HG02870 (cell line): ENCODE measurements around the gene ADAP1.
"Not testable (repeated sequence)": the region's sequence is repeated elsewhere in the genome, so short reads cannot be mapped to it uniquely, and the experiment has no call there.

ENCODE experiments used
- ATAC-seq: cut with Tn5 transposase; IDR thresholded peaks from one replicate; pipeline ENCODE4 v1.9.1; 2021; ENCODE audit warnings: mild to moderate bottlenecking, moderate library complexity; ENCODE audit not compliant: unreplicated experiment

ADAP1 gene

GRCh38 chr7:960269-960871 lies 5.9 kb upstream of the ADAP1 start:
- ATAC-seq: no peak

- ATAC-seq: not testable (repeated sequence)
Measured at GRCh38 chr7:959740-960139, 5.3 kb upstream of the ADAP1 start.

GRCh38 chr7:959271-959670 lies 4.8 kb upstream of the ADAP1 start:
- no peak for ATAC-seq

GRCh38 chr7:958221-959200 lies 4.0 kb upstream of the ADAP1 start:
- ATAC-seq: no peak

GRCh38 chr7:957418-958220 lies 3.1 kb upstream of the ADAP1 start:
- ATAC-seq: no peak

GRCh38 chr7:956031-956430 lies 1.6 kb upstream of the ADAP1 start:
- no peak for ATAC-seq

- no peak for ATAC-seq
Measured at GRCh38 chr7:953547-954327, 743 bp downstream of the ADAP1 start.

- ATAC-seq: no peak
Measured at GRCh38 chr7:952548-953441, 1.7 kb downstream of the ADAP1 start.

- no peak for ATAC-seq
Measured at GRCh38 chr7:951881-952547, 2.5 kb downstream of the ADAP1 start.

GRCh38 chr7:949021-949934 lies 5.2 kb downstream of the ADAP1 start:
- no peak for ATAC-seq

- no peak for ATAC-seq
Measured at GRCh38 chr7:947391-948210, 6.9 kb downstream of the ADAP1 start.

- ATAC-seq: no peak
Measured at GRCh38 chr7:946256-946996, 8.1 kb downstream of the ADAP1 start.

GRCh38 chr7:945556-946255 lies 8.8 kb downstream of the ADAP1 start:
- ATAC-seq: no peak

- ATAC-seq: no peak
Measured at GRCh38 chr7:945147-945555, 9.3 kb downstream of the ADAP1 start.

- ATAC-seq: no peak
Measured at GRCh38 chr7:944744-945143, 9.7 kb downstream of the ADAP1 start.

GRCh38 chr7:943793-944192 lies 10.7 kb downstream of the ADAP1 start:
- not testable (repeated sequence) for ATAC-seq
